Activated T-cell treated with anti-CD3 and anti-CD28 coated beads, Interleukin-2, amount 50 U/mL, for 24 hours (primary cell): ENCODE results near the gene GK2.

Source experiments
- DNase-seq: peaks from one replicate; pipeline ENCODE4 v3.0.0-alpha.2; 2020
- H3K27ac Mint-ChIP-seq: 2 replicates; pipeline ENCODE4 v1.8.0; 2020; ENCODE audit warnings: mild to moderate bottlenecking, mixed read lengths
- H3K27me3 Mint-ChIP-seq: 2 replicates; pipeline ENCODE4 v1.8.0; 2020; ENCODE audit warnings: mixed read lengths
- H3K36me3 Mint-ChIP-seq: 2 replicates; pipeline ENCODE4 v1.8.0; 2020; ENCODE audit warnings: low read depth, mixed read lengths
- H3K4me1 Mint-ChIP-seq: 2 replicates; pipeline ENCODE4 v1.8.0; 2020; ENCODE audit warnings: low read depth, mixed read lengths
- H3K4me3 Mint-ChIP-seq: 2 replicates; pipeline ENCODE4 v1.8.0; 2020; ENCODE audit warnings: mild to moderate bottlenecking, moderate library complexity, mixed read lengths
- H3K9me3 Mint-ChIP-seq: 2 replicates; pipeline ENCODE4 v1.8.0; 2020; ENCODE audit warnings: mixed read lengths

GK2 gene

DNA sequence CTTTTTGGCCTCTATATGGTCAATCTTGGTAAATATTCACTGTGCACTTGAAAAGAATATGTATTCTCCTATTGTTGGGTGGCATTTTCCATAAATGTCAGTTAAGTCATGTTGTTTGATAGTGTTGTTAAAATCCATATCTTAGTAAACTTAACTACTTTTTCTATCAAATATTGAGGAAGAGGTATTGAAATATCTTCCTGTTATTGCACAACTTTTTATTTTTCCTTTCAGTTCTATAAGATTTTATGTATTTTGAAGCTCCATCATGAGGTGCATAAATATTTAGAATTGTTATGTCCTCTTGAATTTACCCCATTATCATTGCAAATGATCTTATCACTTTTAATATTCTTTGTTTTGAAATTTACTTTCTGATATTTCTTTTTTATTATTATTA is 3.4 kb downstream of the GK2 start:
- Mint-ChIP-seq H3K4me3 (no peak overlapping the region), H3K4me1 (no peaks in the 10 kb centered on the region), H3K36me3 (no peaks in the 10 kb centered on the region), H3K9me3 (no peaks in the 10 kb centered on the region), H3K27ac (no peak overlapping the region), H3K27me3 (no peaks in the 10 kb centered on the region)
- DNase-seq, result no peak

DNA sequence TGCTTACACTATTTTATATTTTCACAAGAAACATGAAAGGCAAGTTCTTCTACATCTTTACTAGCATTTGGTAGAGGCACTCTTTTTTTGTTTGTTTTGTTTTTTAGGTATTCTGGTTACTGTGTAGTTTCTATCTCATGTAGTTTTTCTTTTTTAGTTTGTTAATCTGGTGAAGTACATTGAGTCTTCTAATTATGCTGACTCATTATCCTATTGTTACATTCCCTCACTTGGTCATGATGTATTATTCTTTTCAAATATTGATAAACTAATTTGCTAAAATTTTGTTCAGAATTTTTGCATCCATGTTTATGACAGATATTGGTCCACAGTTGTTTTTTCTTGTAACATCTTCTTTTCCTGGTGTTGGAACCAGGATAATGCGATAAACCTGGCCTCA is 4.7 kb downstream of the GK2 start:
- H3K4me1 Mint-ChIP-seq, result no peaks in the 10 kb centered on the region
- H3K27me3 Mint-ChIP-seq, result no peaks in the 10 kb centered on the region
- no peak overlapping the region for H3K4me3 Mint-ChIP-seq
- no peak overlapping the region for H3K27ac Mint-ChIP-seq
- no peaks in the 10 kb centered on the region for H3K9me3 Mint-ChIP-seq
- no peaks in the 10 kb centered on the region for H3K36me3 Mint-ChIP-seq
- no peak for DNase-seq

DNA sequence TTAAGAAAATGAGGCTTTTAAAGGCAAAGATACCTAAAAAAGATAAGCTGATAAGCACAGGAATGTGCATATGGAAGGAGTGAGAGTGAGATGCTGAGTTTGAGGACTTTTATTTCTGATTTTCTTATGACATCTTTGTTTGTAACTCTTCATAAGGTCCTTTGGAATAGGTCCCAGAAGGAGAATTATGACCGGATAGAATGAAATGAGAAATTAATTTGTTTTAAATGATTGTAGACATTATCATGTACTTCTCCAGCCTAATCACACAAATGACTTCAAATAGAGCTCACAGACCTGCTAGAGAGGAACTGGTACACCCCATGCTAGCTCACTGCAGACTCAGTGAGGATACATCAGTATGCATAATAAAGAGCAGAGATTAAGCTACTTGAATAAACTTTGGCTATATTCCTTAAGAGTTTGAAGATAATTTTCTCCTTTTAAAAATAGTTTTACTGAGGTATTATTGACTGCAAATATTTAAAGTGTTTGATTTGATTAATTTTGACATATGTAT is 5.6 kb downstream of the GK2 start:
- Mint-ChIP-seq H3K27me3 (no peaks in the 10 kb centered on the region), H3K36me3 (no peaks in the 10 kb centered on the region), H3K4me3 (no peak overlapping the region), H3K4me1 (no peaks in the 10 kb centered on the region), H3K27ac (no peak overlapping the region), H3K9me3 (no peaks in the 10 kb centered on the region)
- no peak for DNase-seq

DNA sequence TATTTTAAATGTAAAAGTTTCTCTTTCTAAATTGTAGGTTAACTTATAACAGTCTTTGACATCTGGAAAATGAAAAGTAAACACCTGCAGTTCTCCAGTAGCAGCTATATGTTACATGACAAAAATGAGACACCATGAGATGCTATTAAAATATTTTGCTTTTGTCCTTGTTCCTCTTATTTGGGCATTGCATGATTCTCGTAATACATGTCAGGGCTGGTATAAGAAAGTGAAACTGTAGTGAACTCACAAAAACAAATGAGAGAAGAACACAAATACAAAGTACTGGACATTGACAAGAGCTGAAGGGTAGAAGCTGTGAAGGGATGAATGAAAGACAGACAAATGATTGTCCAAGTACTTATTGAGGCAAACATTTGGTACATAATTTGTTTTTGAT is 9.0 kb downstream of the GK2 start:
- Mint-ChIP-seq H3K27ac (no peak overlapping the region), H3K9me3 (no peaks in the 10 kb centered on the region), H3K4me1 (no peaks in the 10 kb centered on the region), H3K36me3 (no peaks in the 10 kb centered on the region), H3K27me3 (no peaks in the 10 kb centered on the region), H3K4me3 (no peak overlapping the region)
- no peak for DNase-seq

DNA sequence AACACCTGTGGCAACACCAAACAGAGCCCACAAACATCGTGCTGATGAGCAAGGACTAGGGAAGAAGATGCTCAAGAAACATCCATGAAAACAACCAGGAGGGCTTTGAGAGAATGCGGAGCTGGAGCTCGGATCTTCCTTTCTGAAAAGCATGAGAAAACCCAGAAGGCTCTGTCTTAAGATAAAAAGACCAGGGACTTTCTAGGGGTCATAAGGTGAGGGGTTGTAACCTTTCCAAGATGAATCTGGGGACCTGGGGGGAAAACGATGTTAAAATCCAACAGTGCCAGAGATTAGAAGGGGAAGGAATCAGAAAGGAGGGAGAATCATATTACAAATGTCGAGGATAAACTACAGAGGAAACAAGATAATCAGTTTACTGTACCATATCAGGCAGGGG is 10.1 kb downstream of the GK2 start:
- H3K4me3 Mint-ChIP-seq, result no peak overlapping the region
- H3K9me3 Mint-ChIP-seq, result no peaks in the 10 kb centered on the region
- DNase-seq, result no peak
- no peaks in the 10 kb centered on the region for H3K36me3 Mint-ChIP-seq
- H3K4me1 Mint-ChIP-seq, result no peaks in the 10 kb centered on the region
- H3K27me3 Mint-ChIP-seq, result no peaks in the 10 kb centered on the region
- H3K27ac Mint-ChIP-seq, result no peak overlapping the region

DNA sequence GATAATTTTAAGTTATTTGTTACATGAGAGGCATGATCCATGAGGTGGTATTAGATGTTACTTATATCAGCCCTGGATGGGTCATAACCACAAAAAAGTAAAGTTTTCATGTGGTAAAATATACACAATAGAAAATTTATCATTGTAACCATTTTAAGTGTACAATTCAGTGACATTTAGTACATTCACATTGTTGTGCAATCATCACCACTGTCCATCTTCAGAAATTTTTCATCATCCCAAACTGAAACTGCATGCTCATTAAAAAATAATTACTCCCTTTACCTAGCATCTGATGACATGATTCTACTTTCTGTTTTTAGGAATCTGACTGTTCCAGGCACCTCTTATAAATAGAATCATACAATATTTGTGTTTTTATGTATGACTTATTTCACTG is 11.2 kb downstream of the GK2 start:
- Mint-ChIP-seq H3K4me1 (no peaks in the 10 kb centered on the region), H3K9me3 (no peaks in the 10 kb centered on the region), H3K4me3 (no peak overlapping the region), H3K27ac (no peak overlapping the region), H3K27me3 (no peaks in the 10 kb centered on the region), H3K36me3 (no peaks in the 10 kb centered on the region)
- DNase-seq, result no peak

DNA sequence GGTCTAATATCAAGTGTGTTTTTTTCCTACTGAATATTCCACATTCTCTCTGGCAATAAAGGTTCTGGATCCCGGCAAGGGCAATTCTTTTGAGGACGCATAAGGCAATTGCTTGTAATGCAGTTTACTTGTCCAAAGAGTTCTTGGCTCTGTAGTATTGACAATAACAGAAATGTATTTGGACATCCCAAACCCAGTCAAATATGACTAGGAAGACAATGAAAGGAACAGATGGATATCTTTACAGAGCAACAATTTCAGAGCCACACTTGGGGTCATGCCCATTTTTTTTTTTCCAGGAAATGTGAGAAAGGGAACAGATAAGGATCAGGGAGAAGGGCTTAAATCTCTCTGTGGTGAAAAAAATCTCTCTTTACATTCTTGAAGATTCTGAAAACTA is 12.2 kb downstream of the GK2 start:
- Mint-ChIP-seq H3K4me3 (no peak overlapping the region), H3K9me3 (no peaks in the 10 kb centered on the region), H3K36me3 (no peaks in the 10 kb centered on the region), H3K27me3 (no peaks in the 10 kb centered on the region), H3K27ac (no peak overlapping the region), H3K4me1 (no peaks in the 10 kb centered on the region)
- no peak for DNase-seq

DNA sequence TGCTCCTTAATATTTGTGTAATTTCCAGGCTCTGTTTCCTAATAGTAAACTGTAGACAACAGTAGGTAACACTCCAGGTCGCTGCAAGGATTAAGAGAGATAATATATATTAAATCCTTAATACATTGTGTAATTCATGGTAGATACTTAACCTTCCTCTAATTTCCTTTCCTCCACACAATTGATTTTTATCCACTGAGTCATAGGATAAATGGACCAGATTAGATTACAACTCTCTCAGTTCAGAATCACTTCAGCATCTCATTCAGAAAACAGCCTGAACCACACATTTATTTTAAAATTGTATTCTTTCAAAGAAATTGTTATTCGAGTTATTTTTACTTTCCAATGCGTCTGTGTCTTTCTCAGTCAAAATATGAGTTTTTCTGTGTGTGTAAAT is 17.1 kb downstream of the GK2 start:
- no peaks in the 10 kb centered on the region for H3K27me3 Mint-ChIP-seq
- H3K4me3 Mint-ChIP-seq, result no peak overlapping the region
- no peaks in the 10 kb centered on the region for H3K36me3 Mint-ChIP-seq
- H3K27ac Mint-ChIP-seq, result no peak overlapping the region
- H3K9me3 Mint-ChIP-seq, result no peaks in the 10 kb centered on the region
- H3K4me1 Mint-ChIP-seq, result no peaks in the 10 kb centered on the region
- no peak for DNase-seq

DNA sequence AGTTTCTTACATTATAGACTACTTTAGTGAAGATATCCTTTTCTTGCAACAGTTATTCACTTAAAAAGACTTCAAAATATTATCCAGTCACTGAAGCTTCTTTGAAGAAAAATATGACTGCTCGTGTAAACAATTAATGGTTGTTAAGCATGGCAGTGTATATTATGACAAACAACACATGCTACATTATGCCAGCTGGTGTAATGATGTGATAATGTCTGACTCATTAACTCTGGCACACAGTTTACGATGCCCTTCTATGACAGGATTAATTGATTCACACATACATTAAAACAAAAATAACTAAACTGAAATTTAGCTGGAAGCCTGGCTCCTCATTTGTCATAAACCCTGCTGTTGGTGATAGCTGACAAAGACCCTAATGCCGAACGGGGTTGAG is 22.4 kb downstream of the GK2 start:
- Mint-ChIP-seq H3K27ac (no peak overlapping the region), H3K4me3 (no peak overlapping the region), H3K4me1 (no peaks in the 10 kb centered on the region), H3K36me3 (no peaks in the 10 kb centered on the region), H3K9me3 (no peaks in the 10 kb centered on the region), H3K27me3 (no peaks in the 10 kb centered on the region)
- DNase-seq, result no peak

DNA sequence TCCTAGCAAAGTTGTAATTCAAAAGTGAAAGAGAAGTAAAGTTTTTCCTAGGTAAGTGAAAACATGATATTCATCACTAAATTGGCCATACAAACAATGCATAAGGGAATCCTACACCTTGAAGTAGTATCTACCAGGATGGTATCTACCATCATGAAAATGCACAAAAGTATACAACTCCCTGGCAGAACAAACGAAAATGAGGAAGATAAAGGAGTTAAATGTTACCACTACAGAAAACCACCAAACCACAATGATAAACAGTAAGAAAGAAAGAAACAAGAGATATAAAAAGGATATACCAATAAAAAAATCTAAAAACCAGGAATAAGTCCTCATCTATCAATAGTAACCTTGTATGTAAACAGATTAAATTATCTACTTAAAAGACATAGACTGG is 26.9 kb downstream of the GK2 start:
- no peak overlapping the region for H3K27ac Mint-ChIP-seq
- no peaks in the 10 kb centered on the region for H3K4me1 Mint-ChIP-seq
- no peaks in the 10 kb centered on the region for H3K36me3 Mint-ChIP-seq
- no peak overlapping the region for H3K4me3 Mint-ChIP-seq
- no peaks in the 10 kb centered on the region for H3K9me3 Mint-ChIP-seq
- H3K27me3 Mint-ChIP-seq, result peaks cover 3% of the 10 kb centered on the region
- DNase-seq, result no peak

DNA sequence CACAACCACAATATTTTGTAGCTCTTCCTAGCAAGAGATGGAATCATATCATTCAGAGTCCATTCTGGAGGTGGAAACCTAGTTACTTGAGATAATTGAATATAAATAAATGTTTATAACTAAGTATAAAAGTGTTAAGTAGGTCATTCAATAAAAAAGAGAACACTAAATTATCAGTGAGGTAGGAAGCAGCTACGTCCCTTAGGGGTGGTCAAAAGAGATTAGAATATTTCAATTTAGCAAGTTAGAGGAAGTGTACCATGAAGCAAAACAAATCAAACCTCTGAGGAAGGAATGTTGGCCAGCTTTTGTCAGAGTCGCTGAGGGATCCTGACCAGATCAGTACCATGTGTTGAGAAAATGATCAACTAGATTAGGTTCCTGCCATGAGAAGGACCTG is 38.0 kb downstream of the GK2 start:
- Mint-ChIP-seq H3K27ac (no peak overlapping the region), H3K27me3 (no peaks in the 10 kb centered on the region), H3K9me3 (no peaks in the 10 kb centered on the region), H3K4me1 (no peaks in the 10 kb centered on the region), H3K36me3 (no peaks in the 10 kb centered on the region), H3K4me3 (no peak overlapping the region)
- no peak for DNase-seq

DNA sequence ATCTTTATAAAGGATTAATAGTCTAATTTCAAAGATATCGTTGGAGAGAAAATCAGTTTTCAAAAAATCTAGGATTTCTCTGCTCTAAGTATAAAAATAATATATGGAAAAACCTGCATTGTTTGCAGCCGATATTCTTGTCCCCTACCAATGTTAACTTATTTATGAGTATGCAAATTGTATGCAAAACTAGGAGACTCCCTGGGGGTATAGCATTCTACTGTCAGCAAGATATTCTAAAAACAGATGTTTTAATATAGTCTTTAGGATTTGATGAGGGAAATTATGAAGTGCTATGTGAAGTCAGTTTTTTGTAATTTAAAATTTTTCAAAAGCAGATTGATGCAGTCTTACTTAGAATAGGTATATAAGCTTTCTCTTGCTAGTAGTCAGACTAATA is 40.9 kb downstream of the GK2 start:
- Mint-ChIP-seq H3K36me3 (no peaks in the 10 kb centered on the region), H3K4me3 (no peak overlapping the region), H3K27ac (no peak overlapping the region), H3K27me3 (no peaks in the 10 kb centered on the region), H3K4me1 (no peaks in the 10 kb centered on the region), H3K9me3 (no peaks in the 10 kb centered on the region)
- no peak for DNase-seq

DNA sequence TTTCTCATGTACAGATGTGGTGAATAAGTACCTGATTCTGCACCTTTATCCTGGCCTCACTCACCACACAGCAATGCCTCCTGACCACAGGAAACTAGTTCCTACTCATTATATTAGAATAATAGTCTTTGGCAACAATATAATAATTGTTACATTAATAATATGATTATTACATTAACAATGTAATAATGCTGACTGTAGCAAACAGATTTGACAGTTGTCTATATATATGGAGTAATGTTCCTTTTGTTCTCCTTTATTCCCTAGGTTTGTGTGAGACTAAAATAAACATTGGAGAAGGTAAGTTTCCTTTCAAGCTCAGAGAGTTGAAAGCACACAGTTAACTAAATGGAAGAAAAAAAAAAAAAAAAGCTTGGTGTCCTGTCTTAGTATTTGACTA is 41.6 kb downstream of the GK2 start:
- no peak for DNase-seq
- Mint-ChIP-seq H3K4me1 (no peaks in the 10 kb centered on the region), H3K9me3 (no peaks in the 10 kb centered on the region), H3K4me3 (no peak overlapping the region), H3K36me3 (no peaks in the 10 kb centered on the region), H3K27ac (no peak overlapping the region), H3K27me3 (no peaks in the 10 kb centered on the region)

DNA sequence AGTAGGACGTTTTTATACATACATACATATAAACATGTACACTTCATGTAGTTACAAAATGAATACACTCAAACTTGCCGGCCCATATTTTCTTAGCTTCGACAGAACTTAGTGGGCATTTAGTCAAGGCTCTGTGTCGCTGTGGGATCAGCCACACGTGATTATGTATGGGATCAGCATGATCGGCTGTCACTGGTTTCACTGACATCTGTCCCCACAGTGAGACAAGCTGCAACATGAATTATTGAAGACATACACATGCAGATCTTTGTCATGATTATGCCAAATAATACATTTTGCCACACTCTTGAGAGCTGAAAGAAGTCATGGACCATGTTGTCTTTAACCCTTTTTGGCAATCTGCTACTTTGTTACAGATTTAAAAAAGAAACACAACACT is 44.0 kb downstream of the GK2 start:
- Mint-ChIP-seq H3K9me3 (no peaks in the 10 kb centered on the region), H3K36me3 (no peaks in the 10 kb centered on the region), H3K4me1 (no peaks in the 10 kb centered on the region), H3K27ac (no peak overlapping the region), H3K4me3 (no peak overlapping the region), H3K27me3 (no peaks in the 10 kb centered on the region)
- no peak for DNase-seq

DNA sequence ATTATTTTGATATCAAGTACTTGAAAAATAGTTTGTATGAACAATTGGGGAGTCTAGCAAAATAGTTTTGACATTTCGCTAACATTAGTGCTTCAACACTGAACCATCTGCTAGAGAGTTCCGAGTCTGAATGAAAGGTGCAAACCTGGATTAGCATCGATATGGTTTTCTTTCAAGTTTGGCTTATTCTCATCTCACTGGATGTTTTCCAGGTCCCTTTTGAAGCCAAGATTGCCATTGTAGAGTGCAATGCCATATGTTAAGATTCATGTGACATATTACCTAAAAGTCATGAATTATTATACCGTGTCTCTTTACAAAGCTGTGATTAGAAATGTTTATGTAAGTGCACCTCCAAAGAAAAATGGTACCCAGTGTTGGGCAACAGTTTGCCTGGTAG is 45.4 kb downstream of the GK2 start:
- Mint-ChIP-seq H3K4me3 (no peak overlapping the region), H3K27me3 (no peaks in the 10 kb centered on the region), H3K27ac (no peak overlapping the region), H3K4me1 (no peaks in the 10 kb centered on the region), H3K9me3 (no peaks in the 10 kb centered on the region), H3K36me3 (no peaks in the 10 kb centered on the region)
- no peak for DNase-seq

DNA sequence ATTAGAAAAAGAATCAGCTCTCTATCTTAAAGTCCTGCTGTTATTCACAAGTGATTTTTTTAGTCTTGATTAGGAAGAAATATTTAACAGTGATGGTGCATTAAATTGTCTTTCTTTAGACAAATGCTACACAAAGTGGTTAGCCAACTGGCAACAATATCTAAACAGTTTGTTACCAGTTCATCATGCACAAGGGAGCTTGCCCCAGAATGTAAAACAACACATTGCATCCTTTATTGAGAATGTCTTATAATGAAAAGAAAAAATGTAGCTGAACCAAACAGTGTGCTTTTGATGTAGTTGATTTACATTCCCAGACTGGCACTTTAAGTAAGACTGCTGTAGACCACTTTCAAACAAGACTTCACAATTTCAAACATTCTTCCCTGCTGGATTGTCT is 48.0 kb downstream of the GK2 start:
- no peak for DNase-seq
- H3K27me3 Mint-ChIP-seq, result no peaks in the 10 kb centered on the region
- no peaks in the 10 kb centered on the region for H3K36me3 Mint-ChIP-seq
- no peaks in the 10 kb centered on the region for H3K4me1 Mint-ChIP-seq
- H3K27ac Mint-ChIP-seq, result no peak overlapping the region
- H3K9me3 Mint-ChIP-seq, result no peaks in the 10 kb centered on the region
- H3K4me3 Mint-ChIP-seq, result no peak overlapping the region
